ENCODE measurements around the gene TGFB1. TPM values are rescaled to one million over a fixed set of nuclear protein-coding genes. Genes with fewer than 3 reads are reported as not detected.

Gene TGFB1
- total RNA-seq, 1 experiment from 2014 or later, result 42.6 TPM

- Histone ChIP-seq H3K4me3 (ENCODE audit: low read depth in 2 of 2, low read length in 2 of 2) (no peak overlapping the region), H3K4me1 (ENCODE audit: control insufficient read depth, insufficient read depth, low read length) (peaks cover 47% of the 10 kb centered on the region), H3K9me3 (ENCODE audit: control insufficient read depth, insufficient read depth, low read depth, low read length) (no peaks in the 10 kb centered on the region), H3K27me3 (ENCODE audit: control insufficient read depth, insufficient read depth, low read length) (no peaks in the 10 kb centered on the region), H3K36me3 (ENCODE audit: control insufficient read depth, insufficient read depth, low read length) (no peaks in the 10 kb centered on the region), H3K27ac (ENCODE audit: low read length) (peak overlapping the region; percentile 71)
- in situ Hi-C loops (cut with HindIII; ENCODE audit: low pct_unique_long_range_greater_than_20kb, low sequenced_read_pairs) (no loop called here), intact Hi-C loops (cut with micrococcal nuclease; ENCODE audit: unreplicated experiment) (no loop called here)
- DNase-seq (ENCODE audit: low read depth, low spot score), result no peak
- ChIA-PET POLR2A (no interaction called here), CTCF (no interaction called here)
- peak; percentile 51 for ATAC-seq
- TF ChIP-seq TCF7L2 (IDR thresholded peaks at IDR 0.05; ENCODE audit: low read depth, low read length) (no peak), POLR2AphosphoS5 (IDR thresholded peaks at IDR 0.05; ENCODE audit: low read depth, low read length) (no peak), REST (IDR thresholded peaks at IDR 0.05; ENCODE audit: insufficient read depth in 1 of 2, low read depth in 2 of 2, low read length in 1 of 2) (no peak), SIN3A (IDR thresholded peaks at IDR 0.05; ENCODE audit: borderline replicate concordance, insufficient read depth, low read depth, low read length) (no peak), CTCF (IDR thresholded peaks at IDR 0.05) (no peak)
- BruUV-seq (replicated peaks), result no TSS peak
Observed at GRCh38 chr19:41323430-41324125, 30.1 kb downstream of the TGFB1 start.

GRCh38 chr19:41323023-41323422 is 30.7 kb downstream of the TGFB1 start:
- intact Hi-C loops (cut with micrococcal nuclease; ENCODE audit: unreplicated experiment), result no loop called here
- CTCF ChIA-PET, result no interaction called here

More at GRCh38 chr19:41323023-41323422, 30.7 kb downstream of the TGFB1 start:
- Histone ChIP-seq H3K27me3 (ENCODE audit: control insufficient read depth, insufficient read depth, low read length) (no peaks in the 10 kb centered on the region), H3K4me3 (ENCODE audit: low read depth in 2 of 2, low read length in 2 of 2) (no peak overlapping the region), H3K4me1 (ENCODE audit: control insufficient read depth, insufficient read depth, low read length) (peaks cover 43% of the 10 kb centered on the region), H3K27ac (ENCODE audit: low read length) (peak overlapping the region; percentile 71), H3K36me3 (ENCODE audit: control insufficient read depth, insufficient read depth, low read length) (no peaks in the 10 kb centered on the region), H3K9me3 (ENCODE audit: control insufficient read depth, insufficient read depth, low read depth, low read length) (no peaks in the 10 kb centered on the region)
- POLR2A ChIA-PET, result no interaction called here
- no TSS peak for BruUV-seq (replicated peaks)
- in situ Hi-C loops (cut with HindIII; ENCODE audit: low pct_unique_long_range_greater_than_20kb, low sequenced_read_pairs), result no loop called here
- DNase-seq (ENCODE audit: low read depth, low spot score) (no peak), ATAC-seq (peak; percentile 7; the same call in 1 of the 2 replicates)
- TF ChIP-seq SIN3A (IDR thresholded peaks at IDR 0.05; ENCODE audit: borderline replicate concordance, insufficient read depth, low read depth, low read length) (no peak), REST (IDR thresholded peaks at IDR 0.05; ENCODE audit: insufficient read depth in 1 of 2, low read depth in 2 of 2, low read length in 1 of 2) (no peak), POLR2AphosphoS5 (IDR thresholded peaks at IDR 0.05; ENCODE audit: low read depth, low read length) (no peak), TCF7L2 (IDR thresholded peaks at IDR 0.05; ENCODE audit: low read depth, low read length) (no peak), CTCF (IDR thresholded peaks at IDR 0.05) (no peak)
